NCI-H1105 (cell line): ENCODE results near the gene NPAS3.
A peak's percentile ranks its signal among the peaks of the same experiment; 100 is the strongest.

Source experiments
- DNase-seq: peaks from one replicate; lab custom pipeline; 2025; lab: John Stamatoyannopoulos, UW

Gene NPAS3

DNA sequence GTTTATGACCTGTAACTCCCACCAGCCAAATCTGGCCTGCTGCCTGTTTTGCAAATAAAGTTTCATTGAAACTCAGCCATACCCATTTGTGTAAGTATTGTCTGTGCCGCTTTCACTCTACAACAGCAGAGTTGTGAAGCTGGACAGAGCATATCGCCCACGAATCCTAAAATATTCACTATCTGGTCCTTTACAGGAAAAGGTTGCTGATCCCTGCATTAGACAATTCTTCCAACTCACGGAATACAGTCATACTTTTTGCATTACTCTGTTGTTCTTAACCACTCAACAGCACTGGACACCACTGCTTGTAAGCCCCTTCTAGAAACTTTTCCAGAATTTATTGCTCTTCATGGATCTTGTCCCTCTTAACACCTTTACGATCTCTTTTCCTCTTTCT, 576.8 kb downstream of the NPAS3 start:
- no peak for DNase-seq

- no peak for DNase-seq
Measured at GRCh38 chr14:33515899-33516298, 577.2 kb downstream of the NPAS3 start.

DNA sequence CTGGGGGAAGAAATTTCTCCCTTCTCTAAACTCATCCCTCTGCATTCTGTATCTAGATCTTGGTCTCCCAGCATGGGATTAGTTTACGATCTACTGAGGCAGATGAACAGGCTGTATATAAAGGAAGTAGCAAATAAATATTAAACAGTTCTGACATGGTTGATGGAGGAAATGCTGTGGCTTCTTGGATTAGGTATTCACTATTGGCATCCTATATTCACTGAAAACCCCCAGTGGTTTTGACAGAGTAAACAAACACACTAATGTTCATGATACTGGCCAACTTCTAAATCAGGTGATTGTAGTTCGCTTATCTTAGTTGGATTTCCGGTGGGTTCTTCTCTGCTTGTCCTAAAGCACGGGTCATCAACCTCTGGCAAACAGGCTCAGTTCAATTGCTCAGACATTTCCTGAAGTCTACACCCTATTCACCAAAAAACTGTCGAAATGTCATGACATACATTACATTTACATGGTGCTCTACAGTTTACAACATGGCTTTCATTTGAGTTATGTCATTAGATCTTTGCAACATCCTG, 578.3 kb downstream of the NPAS3 start:
- DNase-seq: no peak

GRCh38 chr14:33521192-33521591, 582.5 kb downstream of the NPAS3 start:
- DNase-seq: no peak

GRCh38 chr14:33524244-33524643, 585.6 kb downstream of the NPAS3 start:
- no peak for DNase-seq

- no peak for DNase-seq
Measured at GRCh38 chr14:33525626-33526025, 586.9 kb downstream of the NPAS3 start.

DNA sequence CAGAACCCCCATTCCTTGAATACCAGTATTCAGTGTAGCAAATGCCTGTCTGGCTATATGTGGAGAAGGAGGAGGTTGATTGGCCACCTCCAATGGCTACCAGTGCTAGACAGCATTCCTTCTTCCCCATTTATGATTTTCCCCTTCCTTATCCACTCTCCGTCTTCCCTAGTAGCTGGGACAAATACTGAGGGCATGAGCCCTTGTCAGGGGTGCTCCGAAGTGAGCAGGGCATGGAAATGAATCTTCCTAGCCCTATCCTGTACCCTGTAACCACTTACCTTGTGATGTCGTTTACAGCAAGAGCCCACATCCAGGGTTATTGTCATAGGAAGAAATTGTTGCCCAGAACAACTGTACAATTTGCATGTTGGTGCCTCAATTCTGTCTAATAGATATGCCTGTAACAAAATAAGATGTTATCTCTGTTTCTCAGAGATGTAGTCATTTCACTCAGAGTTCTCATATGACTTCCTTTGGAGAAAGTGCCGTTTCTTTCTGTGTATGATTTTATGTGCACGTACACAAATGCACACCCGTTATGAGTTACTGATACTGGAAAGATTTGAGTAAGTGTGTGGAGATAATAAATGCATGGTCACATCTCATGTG, 588.5 kb downstream of the NPAS3 start:
- DNase-seq: no peak

DNA sequence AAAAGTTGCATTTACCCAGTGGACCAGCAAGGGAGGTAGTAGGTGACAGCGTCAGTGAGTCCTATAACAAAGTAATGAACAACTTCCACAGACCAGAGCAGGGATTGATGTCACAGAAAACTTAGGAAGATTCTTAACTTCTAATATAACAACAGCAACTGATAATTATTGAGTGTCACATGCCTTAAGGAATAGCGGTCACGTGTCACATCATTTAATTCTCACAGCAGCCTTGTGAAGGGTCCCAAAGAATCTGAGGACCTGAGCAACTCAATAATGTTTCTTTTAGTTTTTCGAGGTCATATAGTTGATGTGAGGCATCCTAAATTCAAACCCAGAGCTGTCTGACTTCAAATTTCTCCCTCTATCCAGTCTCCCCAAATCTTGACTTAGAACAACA, 590.0 kb downstream of the NPAS3 start:
- no peak for DNase-seq

GRCh38 chr14:33529787-33530757, 591.4 kb downstream of the NPAS3 start:
- DNase-seq: peak; percentile 23

DNA sequence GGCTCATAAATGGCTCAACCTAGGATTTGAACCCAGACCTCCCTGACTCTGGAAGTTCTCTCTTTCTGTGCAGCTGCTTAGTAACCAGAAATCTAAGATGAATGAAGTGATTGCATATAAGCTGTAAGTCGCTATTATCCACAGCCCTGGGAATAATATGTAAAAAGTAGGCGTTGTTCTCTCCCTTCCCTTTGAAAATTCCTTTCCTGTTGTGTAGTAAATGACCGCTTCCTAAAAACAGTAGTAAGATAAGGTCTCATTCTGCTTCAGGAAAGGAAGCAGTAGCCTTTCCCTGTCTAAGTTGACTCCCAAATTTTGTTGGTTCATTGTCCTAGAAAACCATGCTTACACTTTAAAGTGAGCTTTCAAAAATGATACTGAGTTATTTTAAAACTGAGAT, 593.9 kb downstream of the NPAS3 start:
- DNase-seq: no peak

DNA sequence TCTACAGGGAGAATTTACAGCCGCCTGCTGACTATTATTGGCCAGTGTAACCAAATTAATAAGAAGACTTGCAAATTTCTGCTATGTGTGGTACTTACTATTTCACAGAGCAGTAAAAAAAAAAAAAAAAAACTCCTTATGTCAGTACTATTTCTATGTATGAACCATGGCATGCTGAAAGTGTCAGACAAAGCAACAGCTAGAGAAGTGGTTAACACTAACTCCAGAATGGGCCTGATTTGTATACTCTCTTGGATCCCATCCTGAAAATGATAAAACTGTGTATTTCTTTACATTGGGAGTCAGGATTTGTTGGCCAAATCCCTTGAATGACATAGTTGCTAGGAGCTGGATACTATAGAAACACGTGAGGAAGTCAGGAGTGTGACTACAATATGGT, 595.4 kb downstream of the NPAS3 start:
- DNase-seq: no peak

DNA sequence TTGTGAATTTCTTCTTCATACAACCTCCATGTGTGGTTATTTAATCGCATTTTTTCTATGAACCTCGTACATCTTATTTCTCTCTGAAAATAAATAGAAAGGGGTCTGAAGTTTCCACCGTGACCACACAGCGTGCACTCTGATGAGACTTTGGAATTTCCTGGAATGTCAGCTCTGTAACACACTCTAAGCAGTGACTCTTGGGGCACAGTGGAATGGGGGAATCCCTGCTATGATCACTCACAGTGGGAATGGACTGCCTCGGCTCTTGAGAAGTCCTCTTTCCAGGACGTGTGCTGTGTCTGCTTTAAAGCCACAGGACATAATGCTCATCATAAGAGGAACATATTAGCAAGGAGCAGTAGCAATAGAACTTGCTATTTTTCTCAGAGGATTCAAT, 596.0 kb downstream of the NPAS3 start:
- no peak for DNase-seq

GRCh38 chr14:33539918-33540357, 601.3 kb downstream of the NPAS3 start:
- no peak for DNase-seq

- DNase-seq: no peak
Measured at GRCh38 chr14:33541171-33541570, 602.5 kb downstream of the NPAS3 start.

- no peak for DNase-seq
Measured at GRCh38 chr14:33542338-33543287, 603.9 kb downstream of the NPAS3 start.

GRCh38 chr14:33545696-33546095, 607.0 kb downstream of the NPAS3 start:
- no peak for DNase-seq

- DNase-seq: no peak
Measured at GRCh38 chr14:33548606-33549005, 609.9 kb downstream of the NPAS3 start.

DNA sequence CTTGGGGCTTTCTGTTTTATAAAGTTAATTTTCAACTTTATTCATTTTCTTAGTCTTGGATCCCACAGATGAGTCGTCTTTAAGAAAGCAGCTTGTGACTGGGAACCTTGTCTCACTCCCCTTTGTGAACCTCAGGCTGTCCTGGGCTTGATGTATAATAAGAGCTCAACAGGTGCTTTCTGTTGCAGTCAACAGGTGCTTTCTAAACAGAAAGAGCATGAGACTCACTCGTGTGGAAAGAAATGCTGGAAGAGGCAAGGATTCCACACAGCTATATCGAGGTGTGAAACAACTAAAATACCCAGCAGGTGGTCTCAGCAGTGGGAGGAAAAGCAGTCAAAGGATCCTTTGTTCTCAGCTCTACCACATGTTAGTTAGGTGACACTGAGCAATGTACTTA, 613.3 kb downstream of the NPAS3 start:
- peak; percentile 60 for DNase-seq

DNA sequence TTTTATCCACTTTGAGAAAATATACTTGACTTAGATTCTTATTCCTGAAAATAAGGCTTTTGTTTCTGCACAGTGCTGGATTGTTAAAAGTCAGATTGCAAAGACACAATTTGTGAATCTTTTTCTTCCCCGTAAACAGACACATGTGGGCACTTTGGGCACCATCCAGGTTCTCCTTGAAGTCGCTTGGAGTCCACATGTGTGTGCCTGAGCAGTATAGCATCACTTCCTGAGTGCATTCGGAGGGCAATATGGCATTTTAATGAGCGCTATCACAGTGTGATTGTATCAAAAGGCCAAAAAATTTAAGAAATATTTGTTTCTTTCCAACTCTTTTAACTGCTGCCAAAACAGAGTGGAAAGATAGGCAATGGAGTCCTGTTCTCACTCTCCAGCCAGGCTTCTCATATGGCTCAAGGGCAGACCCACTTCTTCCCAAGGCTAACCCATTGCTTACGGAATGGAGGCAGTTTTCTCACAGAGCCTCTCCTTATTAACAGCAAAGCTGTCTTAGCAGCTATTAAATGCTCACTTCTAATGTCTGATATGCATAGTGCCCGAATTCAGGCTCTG, 615.1 kb downstream of the NPAS3 start:
- no peak for DNase-seq

- DNase-seq: no peak
Measured at GRCh38 chr14:33554988-33555387, 616.3 kb downstream of the NPAS3 start.

- DNase-seq: no peak
Measured at GRCh38 chr14:33555710-33556350, 617.2 kb downstream of the NPAS3 start.
